Measurements from ENCODE around the gene INPP5A.

DNA sequence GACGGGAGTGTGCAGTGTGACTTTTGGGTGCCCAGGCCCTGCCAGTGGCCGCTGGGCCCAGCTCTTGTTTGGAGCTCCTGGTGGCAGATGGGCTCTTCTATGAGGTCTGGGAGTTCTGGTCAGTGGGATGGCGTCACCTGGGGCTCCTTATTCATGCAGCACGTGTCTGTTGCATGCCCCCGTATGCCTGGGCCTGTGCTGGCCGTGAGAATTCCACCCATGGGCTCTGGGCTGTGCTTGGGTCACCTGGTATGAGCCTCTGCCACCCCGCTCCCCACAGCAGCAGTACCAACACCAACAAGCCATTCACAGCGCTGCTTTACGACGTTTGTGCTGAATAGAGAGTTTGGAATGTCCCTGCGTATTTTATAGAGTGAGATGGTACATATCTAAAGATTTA is 27.1 kb downstream of the INPP5A start:
- TF ChIP-seq YY1 (IDR thresholded peaks at IDR 0.05; ENCODE audit: insufficient read depth, insufficient read length) = no peak
- TF ChIP-seq ZNF274 (IDR thresholded peaks at IDR 0.05; ENCODE audit: low read depth, low read length) = no peak
